K562 (cell line): ENCODE measurements around the gene ANO9. TPM values are rescaled to one million over a fixed set of nuclear protein-coding genes. Genes with fewer than 3 reads are reported as not detected.

Experiments used
- ATAC-seq: fragments of 200-7000 bp; cut with Tn5 transposase; 3 replicates; pipeline ENCODE4 v1.9.1; 2020; ENCODE audit warnings: moderate library complexity
- BruUV-seq: library from RNA; stranded (reverse); fragments of 400-500 nt; replicated peaks from 2 replicates; lab custom pipeline; 2021; lab: Mats Ljungman, UMichigan
- CTCF ChIA-PET: fragments of 300-600 bp; formaldehyde crosslinking; extraction: SDS; loops from one replicate; lab custom pipeline; 2021; ENCODE audit warnings: low intra/inter-chr PET ratio; lab: Yijun Ruan, JAX
- POLR2A ChIA-PET: fragments of 300-600, 350-650 bp; sonication (Branson Sonifier 250); formaldehyde crosslinking; extraction: SDS; loops from one replicate; lab custom pipeline; 2021; ENCODE audit warnings: antibody characterized with exemption, inconsistent platforms; lab: Yijun Ruan, JAX
- DNase-seq, 4 experiments: peaks; one replicate each; pipeline versions ENCODE4 v3.0.0 to v3.0.0-alpha.2; 2011 to 2018; ENCODE audit warnings: low spot score in 3 of 4, mixed read lengths in 3 of 4; ENCODE audit errors: extremely low read depth in 1 of 4
- FAIRE-seq: peaks from 2 replicates; lab custom pipeline; 2011; peaks lifted over from hg19 to GRCh38; lab: Jason Lieb, UNC
- H2AFZ ChIP-seq: 2 replicates; pipeline ENCODE4 v1.6.0; 2011; ENCODE audit warnings: low read depth, low read length, control low read depth, inconsistent platforms
- H3K27ac ChIP-seq: fragments of 200-600 bp; 3 replicates; pipeline ENCODE4 v1.8.0; 2011; ENCODE audit warnings: low read depth, mild to moderate bottlenecking, control low read depth, inconsistent platforms, low read length, moderate library complexity, mixed read lengths; ENCODE audit errors: extremely low read depth
- H3K27me3 ChIP-seq, 2 experiments: fragments of 300-600 bp in 1 of 2; 2 replicates in 1 of 2; 3 replicates in 1 of 2; pipeline versions ENCODE4 v1.6.0 to v1.8.0; 2011; ENCODE audit warnings: inconsistent platforms in 2 of 2, low read length in 2 of 2, mild to moderate bottlenecking in 1 of 2, mixed read lengths in 1 of 2, moderate library complexity in 1 of 2; ENCODE audit not compliant: control insufficient read depth in 2 of 2, insufficient read depth in 2 of 2
- H3K36me3 ChIP-seq: fragments of 300-600 bp; 3 replicates; pipeline ENCODE4 v1.8.0; 2011; ENCODE audit warnings: mild to moderate bottlenecking, low read length, inconsistent platforms; ENCODE audit not compliant: control insufficient read depth, insufficient read depth
- H3K4me1 ChIP-seq, 2 experiments: fragments of 200-600 bp in 1 of 2; replicated peaks in 1 of 2; 2 replicates in 1 of 2; 3 replicates in 1 of 2; pipeline versions ENCODE4 v1.5.1 to v1.8.0; 2011; ENCODE audit warnings: inconsistent platforms in 2 of 2, low read length in 2 of 2, mild to moderate bottlenecking in 1 of 2, mixed read lengths in 1 of 2, moderate library complexity in 1 of 2; ENCODE audit not compliant: control insufficient read depth in 2 of 2, insufficient read depth in 2 of 2
- H3K4me2 ChIP-seq: 2 replicates; pipeline ENCODE4 v1.6.1; 2011; ENCODE audit warnings: low read length, control low read depth, inconsistent platforms, mixed read lengths; ENCODE audit not compliant: insufficient read depth
- H3K4me3 ChIP-seq: fragments of 200-600 bp; sonication (generic), shearing (Covaris generic); 2 replicates; pipeline ENCODE4 v1.5.1; 2016; ENCODE audit warnings: control low read depth, inconsistent platforms
- H3K79me2 ChIP-seq: fragments of 200-600 bp; 3 replicates; pipeline ENCODE4 v1.8.0; 2011; ENCODE audit warnings: low read length, inconsistent platforms; ENCODE audit not compliant: control insufficient read depth, insufficient read depth
- H3K9ac ChIP-seq, 2 experiments: 2 replicates each; pipeline versions ENCODE4 v1.6.0 to v1.6.1; 2011; ENCODE audit warnings: low read depth in 2 of 2, low read length in 2 of 2, control low read depth in 1 of 2, inconsistent platforms in 1 of 2, mild to moderate bottlenecking in 1 of 2, mixed read lengths in 1 of 2; ENCODE audit not compliant: insufficient read depth in 1 of 2
- H3K9me1 ChIP-seq: one replicate; pipeline ENCODE4 v1.6.0; 2011; ENCODE audit warnings: inconsistent platforms, mild to moderate bottlenecking, low read length, moderate library complexity; ENCODE audit not compliant: control insufficient read depth, insufficient read depth
- H3K9me3 ChIP-seq: replicated peaks from 2 replicates; pipeline ENCODE4 v1.5.1; 2011; ENCODE audit warnings: low read depth, low read length, inconsistent platforms; ENCODE audit not compliant: control insufficient read depth, insufficient read depth
- H4K20me1 ChIP-seq: replicated peaks from 2 replicates; pipeline ENCODE4 v1.6.1; 2011; ENCODE audit warnings: low read length, inconsistent platforms, mixed read lengths; ENCODE audit not compliant: control insufficient read depth, insufficient read depth
- FOXA3 ChIP-seq, 2 experiments: fragments of 450-650 bp in 1 of 2; sonication (generic) in 1 of 2; formaldehyde crosslinking; IDR thresholded peaks in 1 of 2; conservative IDR thresholded peaks in 1 of 2; 2 replicates each; pipeline versions ENCODE4 v1.4.0 to v1.8.0; 2020 to 2022; ENCODE audit warnings: mild to moderate bottlenecking in 2 of 2, missing genetic modification reagents in 1 of 2
- ZNF592 ChIP-seq: fragments of 450-650 bp; IDR thresholded peaks from 2 replicates; pipeline ENCODE4 v1.6.1; 2017; ENCODE audit warnings: antibody characterized with exemption, mild to moderate bottlenecking
- WGBS: fragments of 100-300 bp; shearing (Covaris generic); methylation state at CpG from one replicate; pipeline ENCODE4 v1.1.6; 2016; ENCODE audit warnings: low coverage, mixed read lengths; ENCODE audit not compliant: insufficient coverage; ENCODE audit errors: missing lambda C conversion rate; 5-methylcytosine and 5-hydroxymethylcytosine counted together
- in situ Hi-C: fragments of 300-500 bp; cut with MboI; formaldehyde crosslinking; loops from 4 replicates; pipeline ENCODE4 v1.15.0; 2018; ENCODE audit warnings: inconsistent platforms, mixed read lengths
- intact Hi-C: fragments of 100-400 bp; cut with micrococcal nuclease; formaldehyde crosslinking; loops from 2 replicates; pipeline ENCODE4 v1.14.2; 2022
- polyA plus RNA-seq, 8 experiments: library from polyadenylated mRNA; depleted of rRNA in 4 of 8; stranded (reverse) in 5 of 8; unstranded in 3 of 8; fragments of >200 nt; fragmentation: Nextera tagmentation in 2 of 8; fragmentation: Illumina TruSeq in 1 of 8; extraction: Ambion mirVana in 2 of 8; extraction: Trizol in 1 of 8; gene quantifications; 2 replicates each; pipeline versions ENCODE4 v1.2.1 to v1.2.3, GENCODE V29; 2011 to 2014; ENCODE audit warnings: inconsistent platforms in 1 of 8, missing spikeins in 1 of 8
- total RNA-seq, 7 experiments: library from RNA; depleted of rRNA in 6 of 7; stranded (reverse); fragments of >200 nt in 6 of 7; fragmentation: Illumina TruSeq in 2 of 7; extraction: Trizol in 2 of 7; gene quantifications; 2 replicates each; pipeline versions ENCODE4 v1.2.1 to v1.2.3, GENCODE V29; 2011 to 2021; ENCODE audit warnings: low replicate concordance in 1 of 7

Gene ANO9
- total and polyA plus RNA-seq, 9 of the 15 experiments (the other 6 are each of a cell fraction or from before 2014, with no cell fraction given) = 0.20 to 14.5 (median 4.5) TPM

GRCh38 chr11:445765-446588, 4.2 kb upstream of the ANO9 start:
- WGBS = 57% methylated on average over 18 of the region's 20 CpGs

More at GRCh38 chr11:445765-446588, 4.2 kb upstream of the ANO9 start:
- Histone ChIP-seq H3K4me1 (peaks cover 26 to 80% of the 10 kb centered on the region in 2 experiments; a peak in 4 of 5 replicates), H3K36me3 (peaks cover under 1% of the 10 kb centered on the region; the same call in 1 of the 3 replicates), H4K20me1 (no peaks in the 10 kb centered on the region), H3K9ac (peak overlapping the region in 1 of 2 experiments; percentile 79; a peak in 3 of 4 replicates), H3K9me3 (no peaks in the 10 kb centered on the region), H3K27ac (no peak overlapping the region), H3K4me3 (no peak overlapping the region), H3K27me3 (no peaks in the 10 kb centered on the region), H3K79me2 (peaks cover 27% of the 10 kb centered on the region), H3K4me2 (no peak overlapping the region), H3K9me1 (no peaks in the 10 kb centered on the region), H2AFZ (peak overlapping the region; percentile 67)
- FAIRE-seq (no peak), DNase-seq (no peak), ATAC-seq (no peak)
- ChIA-PET CTCF (no interaction called here), POLR2A (interaction anchor here (0.6 to 1.1 kb wide), 2 partner anchors 53 to 78 kb away, joined by 3 to 4 read pairs; no protein-coding TSS in a partner anchor)
- in situ Hi-C loops = no loop called here
- no TSS peak for BruUV-seq
- TF ChIP-seq FOXA3 (CRISPR knock-in tag; conservative IDR thresholded peaks at IDR 0.05 in 1 of 2, IDR thresholded peaks at IDR 0.05 in 1 of 2) = no peak
- 0 out of 2 replicates have a peak, but pooled peaks have one; percentile 9 for TF ChIP-seq ZNF592
- intact Hi-C loops = loop anchor here (5.0 kb wide), 1 partner anchor 54 kb away; the partner anchor contains the start of gene PKP3
